Measurements from ENCODE around the gene KLF16. TPM values are rescaled to one million over a fixed set of nuclear protein-coding genes. Genes with fewer than 3 reads are reported as not detected.

Gene KLF16
- total RNA-seq, 1 experiment from 2014 or later, result 5.5 TPM

- no peak for DNase-seq (ENCODE audit: low read depth)
Observed at GRCh38 chr19:1808395-1808731, 55.0 kb downstream of the KLF16 start.

- DNase-seq (ENCODE audit: low read depth), result no peak
Observed at GRCh38 chr19:1807695-1808394, 55.5 kb downstream of the KLF16 start.

- no peak for DNase-seq (ENCODE audit: low read depth)
Observed at GRCh38 chr19:1807030-1807694, 56.2 kb downstream of the KLF16 start.

GRCh38 chr19:1806184-1807029 lies 57.0 kb downstream of the KLF16 start:
- DNase-seq (ENCODE audit: low read depth), result no peak

GRCh38 chr19:1805401-1806183 lies 57.8 kb downstream of the KLF16 start:
- DNase-seq (ENCODE audit: low read depth), result no peak

GRCh38 chr19:1804858-1805257 lies 58.5 kb downstream of the KLF16 start:
- DNase-seq (ENCODE audit: low read depth), result no peak

Other genes starting within 250 kb of the KLF16 start
- 91.7 and 92.8 TPM in 2 replicates for gene TCF3, start 211.0 kb downstream of the KLF16 start, total RNA-seq (2014; rRNA removed; shearing (Covaris generic))
- gene ONECUT3, start 110.1 kb downstream of the KLF16 start, total RNA-seq (2014; rRNA removed; shearing (Covaris generic)), result not detected in 2 replicates
- 1.8 TPM in 1 of 2 replicates, not detected in the other for gene ATP8B3, start 51.3 kb downstream of the KLF16 start, total RNA-seq (2014; rRNA removed; shearing (Covaris generic))
- gene REXO1, start 15.1 kb downstream of the KLF16 start, total RNA-seq (2014; rRNA removed; shearing (Covaris generic)), result 8.1 and 11.3 TPM in 2 replicates
- 66.9 and 76.5 TPM in 2 replicates for gene ABHD17A, start 21.9 kb upstream of the KLF16 start, total RNA-seq (2014; rRNA removed; shearing (Covaris generic))
- 4.0 and 11.1 TPM in 2 replicates for gene ADAT3, start 41.8 kb upstream of the KLF16 start, total RNA-seq (2014; rRNA removed; shearing (Covaris generic))
- gene SCAMP4, start 41.8 kb upstream of the KLF16 start, total RNA-seq (2014; rRNA removed; shearing (Covaris generic)), result 51.6 and 65.8 TPM in 2 replicates
- 53.9 and 54.1 TPM in 2 replicates for gene CSNK1G2, start 77.6 kb upstream of the KLF16 start, total RNA-seq (2014; rRNA removed; shearing (Covaris generic))
- gene BTBD2, start 152.1 kb upstream of the KLF16 start, total RNA-seq (2014; rRNA removed; shearing (Covaris generic)), result 18.2 and 19.9 TPM in 2 replicates
- 31.3 and 33.9 TPM in 2 replicates for gene MKNK2, start 187.7 kb upstream of the KLF16 start, total RNA-seq (2014; rRNA removed; shearing (Covaris generic))
- gene MOB3A, start 232.7 kb upstream of the KLF16 start, total RNA-seq (2014; rRNA removed; shearing (Covaris generic)), result 11.1 and 13.5 TPM in 2 replicates
- not detected in 2 replicates for gene IZUMO4, start 233.3 kb upstream of the KLF16 start, total RNA-seq (2014; rRNA removed; shearing (Covaris generic))